ENCODE data around the gene SMAD3. TPM values are rescaled to one million over a fixed set of nuclear protein-coding genes. Genes with fewer than 3 reads are reported as not detected.
A peak's percentile ranks its signal among the peaks of the same experiment; 100 is the strongest.

The SMAD3 gene
- total RNA-seq, 1 experiment from 2014 or later: 54.8 TPM

- Mint-ChIP-seq H3K4me1 (ENCODE audit: low read depth, unreplicated experiment) (peaks cover 20% of the 10 kb centered on the region), H3K4me3 (ENCODE audit: unreplicated experiment) (no peak overlapping the region), H3K36me3 (ENCODE audit: insufficient read depth, unreplicated experiment) (peaks cover 23% of the 10 kb centered on the region), H3K9me3 (ENCODE audit: unreplicated experiment) (no peaks in the 10 kb centered on the region), H3K27ac (ENCODE audit: unreplicated experiment) (peak overlapping the region; percentile 69), H3K27me3 (ENCODE audit: insufficient read depth, unreplicated experiment) (no peaks in the 10 kb centered on the region)
- ChIA-PET CTCF (interaction anchor here (0.6 to 0.8 kb wide), 2 partner anchors 47 to 103 kb away, joined by 3 to 4 read pairs; no protein-coding TSS in a partner anchor), POLR2A (no interaction called here)
- H3K4me1 ChIP-seq: peaks cover 6% of the 10 kb centered on the region
- H3K36me3 ChIP-seq (ENCODE audit: control insufficient read depth, insufficient read depth, low read length): no peaks in the 10 kb centered on the region
- intact Hi-C loops (cut with micrococcal nuclease; ENCODE audit: unreplicated experiment): no loop called here
- no peak for DNase-seq
- no peaks in the 10 kb centered on the region for H3K9me3 ChIP-seq
- no peak overlapping the region for H3K4me3 ChIP-seq (ENCODE audit: low read depth, low read length)
- no peaks in the 10 kb centered on the region for H3K27me3 ChIP-seq (replicated peaks; ENCODE audit: control insufficient read depth, insufficient read depth, low read length)
- no TSS peak for BruUV-seq (replicated peaks)
- TF ChIP-seq CTCF (IDR thresholded peaks at IDR 0.05; ENCODE audit: insufficient read depth in 1 of 2, low read depth in 1 of 2, low read length in 1 of 2, severe bottlenecking in 1 of 2, unreplicated experiment in 1 of 2): no peak
Measured at GRCh38 chr15:67097930-67098740, 32.7 kb downstream of the SMAD3 start.

- TF ChIP-seq CTCF (IDR thresholded peaks at IDR 0.05; ENCODE audit: insufficient read depth in 1 of 2, low read depth in 1 of 2, low read length in 1 of 2, severe bottlenecking in 1 of 2, unreplicated experiment in 1 of 2): no peak
- Histone ChIP-seq H3K36me3 (ENCODE audit: control insufficient read depth, insufficient read depth, low read length) (no peaks in the 10 kb centered on the region), H3K27me3 (replicated peaks; ENCODE audit: control insufficient read depth, insufficient read depth, low read length) (no peaks in the 10 kb centered on the region), H3K9me3 (no peaks in the 10 kb centered on the region), H3K4me3 (ENCODE audit: low read depth, low read length) (no peak overlapping the region), H3K4me1 (peaks cover 6% of the 10 kb centered on the region)
- DNase-seq: no peak
- H3K27me3 Mint-ChIP-seq (ENCODE audit: insufficient read depth, unreplicated experiment): no peaks in the 10 kb centered on the region
- peak overlapping the region; percentile 69 for H3K27ac Mint-ChIP-seq (ENCODE audit: unreplicated experiment)
- POLR2A ChIA-PET: no interaction called here
- intact Hi-C loops (cut with micrococcal nuclease; ENCODE audit: unreplicated experiment): no loop called here
- no peak overlapping the region for H3K4me3 Mint-ChIP-seq (ENCODE audit: unreplicated experiment)
- peaks cover 18% of the 10 kb centered on the region for H3K4me1 Mint-ChIP-seq (ENCODE audit: low read depth, unreplicated experiment)
- BruUV-seq (replicated peaks): no TSS peak
- no peaks in the 10 kb centered on the region for H3K9me3 Mint-ChIP-seq (ENCODE audit: unreplicated experiment)
- peaks cover 17% of the 10 kb centered on the region for H3K36me3 Mint-ChIP-seq (ENCODE audit: insufficient read depth, unreplicated experiment)
- CTCF ChIA-PET: interaction anchor here (0.8 to 0.9 kb wide), 2 partner anchors 47 to 480 kb away, joined by 3 to 4 read pairs; no protein-coding TSS in a partner anchor
Measured at GRCh38 chr15:67098768-67099282, 33.4 kb downstream of the SMAD3 start.

DNA sequence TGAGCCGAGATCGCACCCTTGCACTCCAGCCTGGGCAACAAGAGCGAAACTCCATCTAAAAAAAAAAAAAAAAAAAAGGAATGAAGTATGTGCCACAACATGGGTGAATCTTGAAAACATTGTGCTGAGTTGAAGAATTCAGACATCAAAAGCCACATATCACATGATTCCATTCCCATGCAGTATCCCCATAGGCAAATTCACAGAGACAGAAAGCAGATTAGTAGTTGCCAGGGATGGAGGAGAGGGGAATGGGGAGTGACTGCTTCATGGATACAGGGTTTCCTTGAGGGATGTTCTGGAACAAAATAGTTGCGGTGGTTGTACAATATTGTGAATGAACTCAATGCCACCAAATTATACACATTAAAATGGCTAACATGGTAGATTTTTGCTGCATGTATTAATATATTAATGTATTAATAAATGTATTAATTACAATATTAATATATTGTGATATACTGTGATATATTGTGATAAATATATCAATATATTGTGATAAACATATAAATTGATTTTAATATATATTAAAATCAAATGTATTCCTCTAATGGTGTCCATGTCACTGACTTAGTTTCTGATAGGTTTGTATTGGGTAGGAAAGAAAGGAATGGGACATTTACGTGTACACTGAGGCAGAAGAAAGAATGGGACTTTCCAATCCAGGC is 34.9 kb downstream of the SMAD3 start:
- no peak for DNase-seq
- no peaks in the 10 kb centered on the region for H3K27me3 Mint-ChIP-seq (ENCODE audit: insufficient read depth, unreplicated experiment)
- peaks cover 17% of the 10 kb centered on the region for H3K36me3 Mint-ChIP-seq (ENCODE audit: insufficient read depth, unreplicated experiment)
- Histone ChIP-seq H3K27me3 (replicated peaks; ENCODE audit: control insufficient read depth, insufficient read depth, low read length) (no peaks in the 10 kb centered on the region), H3K4me3 (ENCODE audit: low read depth, low read length) (no peak overlapping the region), H3K36me3 (ENCODE audit: control insufficient read depth, insufficient read depth, low read length) (no peaks in the 10 kb centered on the region), H3K4me1 (peaks cover 11% of the 10 kb centered on the region), H3K9me3 (no peaks in the 10 kb centered on the region)
- no peak overlapping the region for H3K27ac Mint-ChIP-seq (ENCODE audit: unreplicated experiment)
- POLR2A ChIA-PET: no interaction called here
- peaks cover 25% of the 10 kb centered on the region for H3K4me1 Mint-ChIP-seq (ENCODE audit: low read depth, unreplicated experiment)
- TF ChIP-seq CTCF (IDR thresholded peaks at IDR 0.05; ENCODE audit: insufficient read depth in 1 of 2, low read depth in 1 of 2, low read length in 1 of 2, severe bottlenecking in 1 of 2, unreplicated experiment in 1 of 2): no peak
- intact Hi-C loops (cut with micrococcal nuclease; ENCODE audit: unreplicated experiment): no loop called here
- no peaks in the 10 kb centered on the region for H3K9me3 Mint-ChIP-seq (ENCODE audit: unreplicated experiment)
- no TSS peak for BruUV-seq (replicated peaks)
- H3K4me3 Mint-ChIP-seq (ENCODE audit: unreplicated experiment): no peak overlapping the region
- CTCF ChIA-PET: no interaction called here
